Stimulated activated CD4-positive, alpha-beta T cell treated with anti-CD3 and anti-CD28 coated beads, Interleukin-2, amount 100 ng/mL, for 24 hours (primary cell): ENCODE measurements around the gene RHBDF1.

ENCODE experiments used
- DNase-seq, 2 donors: peaks; one replicate each; pipeline ENCODE4 v3.0.0-alpha.2; 2020

The RHBDF1 gene

DNA sequence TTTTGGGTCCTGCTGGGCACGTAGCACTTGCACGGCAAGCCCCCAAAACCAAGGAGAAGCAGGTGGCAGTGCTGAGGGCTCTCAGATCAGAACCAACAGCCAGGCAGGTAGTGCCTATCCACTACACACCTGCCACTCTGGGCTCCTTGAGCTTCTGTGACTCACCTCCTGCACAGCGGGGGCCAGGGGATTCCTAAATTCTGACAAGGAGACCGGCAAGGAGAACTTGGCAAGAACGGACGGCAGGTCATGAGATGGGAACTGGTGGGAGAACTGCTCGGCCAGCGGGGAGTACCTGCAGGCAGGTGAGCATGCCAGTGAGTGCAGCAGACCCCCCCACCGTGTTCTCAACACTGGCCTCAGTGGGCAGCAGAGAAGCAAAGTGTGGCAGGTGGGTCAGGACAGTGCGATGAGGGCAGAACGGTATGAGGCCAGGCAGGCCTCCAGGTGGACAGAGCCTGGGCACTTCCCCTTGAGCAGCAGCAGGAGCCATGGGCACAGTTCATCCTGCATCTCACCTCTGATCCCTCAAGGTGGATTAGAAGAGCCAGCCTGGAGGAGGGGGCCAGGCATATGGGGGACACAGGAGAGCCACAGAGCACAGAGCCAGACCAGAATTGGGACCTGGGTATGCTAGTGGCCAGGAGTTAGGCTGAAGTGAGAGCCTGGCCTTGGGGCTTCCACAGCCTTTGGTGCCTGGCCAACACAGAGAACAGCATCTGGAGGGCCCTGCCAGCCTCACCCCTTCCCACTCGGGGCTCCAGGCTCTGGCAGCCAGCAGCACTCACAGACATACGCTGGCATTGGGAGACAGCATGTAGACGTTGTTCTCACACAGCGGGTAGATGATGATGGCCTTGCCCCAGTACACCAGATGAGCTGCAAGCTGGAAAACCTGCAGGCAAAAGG, 20.3 kb upstream of the RHBDF1 start:
- DNase-seq, result no peak

DNA sequence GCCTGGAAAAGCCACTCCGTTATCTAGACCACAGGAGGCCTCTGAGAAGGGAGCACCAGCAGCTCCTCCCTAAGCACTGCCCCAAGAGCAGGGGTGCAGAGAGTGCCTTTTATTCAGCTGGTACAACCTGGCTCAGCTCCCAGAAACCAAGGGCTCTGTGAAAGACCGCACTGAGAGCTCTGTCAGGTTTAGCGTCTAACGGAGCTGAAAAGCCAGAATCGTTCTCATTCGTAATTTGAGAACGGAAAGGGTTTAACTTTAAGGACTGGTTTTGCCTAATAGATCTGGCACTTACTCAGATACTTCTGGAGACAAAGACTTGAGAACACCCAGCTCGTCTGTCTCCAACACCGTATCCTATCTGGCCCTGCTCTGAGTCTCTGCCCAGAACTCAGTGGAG, 19.1 kb upstream of the RHBDF1 start:
- DNase-seq, result no peak

DNA sequence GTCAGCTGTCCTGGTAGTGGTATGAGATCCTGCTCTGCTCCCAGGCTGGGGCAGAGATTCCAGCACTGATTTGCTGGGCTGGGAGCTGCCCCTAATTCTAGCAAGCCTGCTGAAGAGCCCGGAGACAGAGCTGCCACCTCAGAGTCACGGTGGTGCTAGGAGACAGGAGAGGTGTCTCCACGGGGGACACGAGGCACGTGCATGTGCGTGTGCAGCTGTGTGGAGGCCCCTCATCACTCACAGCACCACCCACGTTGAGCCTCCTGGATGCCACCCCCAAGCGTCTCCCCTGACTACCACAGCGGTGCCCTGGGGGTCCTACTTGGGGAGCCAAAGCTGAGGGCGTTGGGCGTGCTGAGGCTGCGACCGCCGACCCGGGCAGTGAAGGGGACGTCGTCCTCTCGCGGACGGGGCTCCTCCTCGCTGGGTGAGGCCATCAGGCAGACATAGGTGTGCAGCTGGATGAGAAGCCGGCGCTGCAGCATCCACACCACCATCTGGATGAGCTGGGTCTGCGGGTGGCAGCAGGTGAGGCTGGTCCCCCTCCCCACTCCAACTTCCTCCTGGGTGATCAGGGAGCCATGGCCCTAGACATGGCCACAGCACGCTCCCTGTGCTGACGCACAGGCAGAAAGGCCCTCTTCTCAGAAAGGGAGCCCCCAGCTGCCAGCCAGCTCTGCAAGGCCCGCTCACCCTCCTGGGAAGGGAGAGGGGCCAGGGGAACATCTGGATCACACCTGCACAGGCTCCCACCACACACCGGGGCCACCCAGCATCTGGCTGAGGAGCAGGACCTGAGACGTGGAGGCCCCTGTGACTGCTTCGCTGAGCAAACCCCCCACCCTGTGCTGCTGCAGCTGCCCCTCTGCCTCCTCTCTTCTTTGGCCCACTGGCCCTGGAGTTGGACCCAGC, 17.2 kb upstream of the RHBDF1 start:
- DNase-seq, result no peak

DNA sequence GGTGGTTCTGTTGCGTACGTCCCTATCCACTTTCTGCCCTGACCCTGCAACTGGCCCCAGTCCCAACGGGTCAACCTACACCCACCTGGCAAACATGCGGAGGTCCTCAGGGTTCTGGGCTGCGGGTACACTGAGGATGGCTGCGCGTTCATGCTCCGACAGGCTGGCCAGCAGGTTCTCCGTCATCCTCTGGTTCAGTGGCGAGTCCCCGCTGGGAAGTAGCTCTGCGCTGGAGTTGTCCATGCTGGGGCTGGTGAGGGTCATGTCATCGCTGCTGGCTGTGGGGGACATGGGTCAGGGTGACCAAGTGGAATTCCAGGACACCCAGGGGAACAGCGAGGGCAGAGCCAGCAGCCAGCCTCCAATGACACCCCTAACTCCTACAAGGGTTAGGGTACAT, 16.2 kb upstream of the RHBDF1 start:
- DNase-seq, result no peak

DNA sequence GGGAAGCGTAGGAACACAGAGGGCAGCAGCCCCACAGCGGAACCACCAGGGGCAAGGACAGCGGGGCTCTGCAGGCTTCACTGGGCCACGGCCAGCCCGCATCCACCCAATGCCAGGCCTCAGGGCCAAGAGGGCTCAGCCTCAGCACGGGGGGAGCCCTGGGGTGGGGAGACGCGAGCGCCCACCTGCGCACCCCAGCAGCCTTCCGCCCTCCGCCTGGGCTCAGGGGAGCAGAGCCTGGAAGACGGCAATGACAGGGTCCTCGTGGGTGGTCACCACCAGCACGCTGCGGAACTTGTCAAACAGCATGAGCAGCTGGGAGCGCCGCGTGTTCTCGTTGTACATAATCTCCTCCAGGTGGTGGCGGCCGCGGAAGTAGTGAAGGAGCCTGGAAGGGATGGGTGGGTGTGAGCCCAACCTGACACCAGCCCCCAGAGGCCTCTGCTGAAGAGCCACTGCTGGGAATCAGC, 14.1 kb upstream of the RHBDF1 start:
- DNase-seq, result no peak

DNA sequence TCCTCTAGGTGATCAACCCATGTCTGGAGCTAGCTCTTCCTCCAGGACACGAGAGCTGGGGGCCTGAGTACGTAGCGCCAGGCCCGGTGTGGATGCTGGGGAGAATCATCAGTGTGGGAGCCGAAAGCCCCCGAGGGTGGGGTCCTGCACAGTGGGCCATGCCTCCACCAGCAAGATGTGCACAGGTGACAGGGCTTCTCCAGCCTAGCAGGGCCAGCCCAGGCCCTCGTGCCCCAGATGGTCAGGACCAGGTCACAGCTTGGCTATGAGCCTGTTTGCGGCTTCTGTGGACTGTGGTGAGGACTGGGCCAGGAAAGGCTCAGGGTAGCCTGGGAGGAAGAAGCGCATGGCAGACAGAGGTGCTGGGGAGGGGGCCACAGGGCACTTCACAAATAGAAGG, 13.4 kb upstream of the RHBDF1 start:
- no peak for DNase-seq

DNA sequence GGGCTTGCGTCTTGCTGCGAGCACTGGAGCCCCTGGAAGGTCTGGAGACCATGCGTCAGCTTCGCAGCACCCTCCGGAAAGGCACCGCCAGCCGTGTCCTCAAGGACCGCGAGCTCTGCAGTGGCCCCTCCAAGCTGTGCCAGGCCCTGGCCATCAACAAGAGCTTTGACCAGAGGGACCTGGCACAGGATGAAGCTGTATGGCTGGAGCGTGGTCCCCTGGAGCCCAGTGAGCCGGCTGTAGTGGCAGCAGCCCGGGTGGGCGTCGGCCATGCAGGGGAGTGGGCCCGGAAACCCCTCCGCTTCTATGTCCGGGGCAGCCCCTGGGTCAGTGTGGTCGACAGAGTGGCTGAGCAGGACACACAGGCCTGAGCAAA, 13.0 kb upstream of the RHBDF1 start:
- DNase-seq, result no peak

DNA sequence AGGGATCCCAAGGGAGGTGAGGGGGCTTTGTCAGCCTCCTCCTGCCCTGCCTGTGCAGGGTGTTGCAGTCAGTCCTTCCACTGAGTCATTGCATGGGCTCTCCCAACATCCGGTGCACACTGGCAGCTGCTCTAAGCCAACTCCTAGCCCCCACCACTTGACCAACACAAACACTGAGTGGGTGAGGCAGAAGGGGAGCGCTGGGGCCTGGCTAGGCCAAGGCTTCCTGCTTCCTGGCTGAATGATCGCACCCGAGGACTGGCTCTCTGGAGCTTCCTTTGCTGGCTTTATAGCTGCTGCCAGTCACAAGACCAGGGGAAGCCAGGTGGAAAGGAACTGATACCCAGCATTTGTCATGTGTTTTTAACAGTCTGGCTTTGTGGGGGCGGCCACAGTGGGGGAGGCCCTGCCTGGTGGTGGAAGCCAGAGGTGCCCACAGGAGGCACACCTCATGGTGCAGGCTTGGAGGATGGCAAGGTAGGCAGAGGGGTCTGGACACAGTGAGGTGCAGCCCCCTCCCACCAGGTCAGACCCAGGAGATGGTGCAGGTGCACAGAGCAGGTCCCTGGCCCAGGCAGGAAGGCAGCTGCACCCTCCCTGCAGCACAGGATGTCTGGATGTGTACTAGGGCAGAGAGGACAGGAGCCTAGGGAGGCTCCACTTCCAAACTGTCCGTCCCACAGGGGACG, 12.4 kb upstream of the RHBDF1 start:
- peak; percentile 62 to 65 for DNase-seq

DNA sequence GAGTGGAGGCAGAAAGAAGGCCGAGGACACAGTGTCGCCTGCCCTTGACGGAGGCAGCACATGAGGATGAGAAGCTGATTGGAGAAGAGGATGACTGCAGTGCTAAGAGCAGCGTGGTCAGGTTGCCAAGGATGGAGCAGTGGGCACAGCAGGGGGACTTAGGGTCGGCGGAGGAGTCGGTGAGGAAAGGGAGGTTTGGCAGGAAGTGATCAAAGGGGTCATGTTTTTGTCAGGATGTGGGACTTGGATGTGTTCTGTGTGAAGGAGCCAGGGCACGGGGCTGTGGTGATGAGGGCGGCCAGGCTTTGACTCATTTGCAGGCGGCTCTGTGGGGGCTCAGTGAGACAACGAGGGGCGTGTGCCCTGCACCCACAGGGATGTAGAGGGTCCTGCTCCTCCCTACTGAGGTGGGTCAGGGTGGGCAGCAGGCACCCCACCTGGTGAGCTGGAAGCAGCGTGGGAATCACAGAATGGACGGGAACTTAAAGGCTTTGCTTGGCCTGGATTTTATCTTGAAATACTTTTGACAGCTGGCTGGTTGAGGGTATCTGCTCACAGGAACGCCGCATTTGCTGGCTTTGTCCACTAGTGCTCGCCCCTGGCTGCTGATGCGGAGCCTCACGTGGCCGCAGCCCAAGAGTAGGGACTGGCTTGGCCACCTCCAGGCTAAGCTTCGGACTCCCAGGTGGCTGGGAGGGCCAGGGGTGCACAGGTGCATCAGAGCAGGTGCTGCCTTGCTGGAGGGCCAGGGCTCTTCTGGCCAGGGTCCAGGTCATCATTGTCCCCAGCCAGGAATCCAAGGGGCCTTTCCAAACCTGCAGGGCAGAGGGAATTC, 11.6 kb upstream of the RHBDF1 start:
- DNase-seq, result no peak

DNA sequence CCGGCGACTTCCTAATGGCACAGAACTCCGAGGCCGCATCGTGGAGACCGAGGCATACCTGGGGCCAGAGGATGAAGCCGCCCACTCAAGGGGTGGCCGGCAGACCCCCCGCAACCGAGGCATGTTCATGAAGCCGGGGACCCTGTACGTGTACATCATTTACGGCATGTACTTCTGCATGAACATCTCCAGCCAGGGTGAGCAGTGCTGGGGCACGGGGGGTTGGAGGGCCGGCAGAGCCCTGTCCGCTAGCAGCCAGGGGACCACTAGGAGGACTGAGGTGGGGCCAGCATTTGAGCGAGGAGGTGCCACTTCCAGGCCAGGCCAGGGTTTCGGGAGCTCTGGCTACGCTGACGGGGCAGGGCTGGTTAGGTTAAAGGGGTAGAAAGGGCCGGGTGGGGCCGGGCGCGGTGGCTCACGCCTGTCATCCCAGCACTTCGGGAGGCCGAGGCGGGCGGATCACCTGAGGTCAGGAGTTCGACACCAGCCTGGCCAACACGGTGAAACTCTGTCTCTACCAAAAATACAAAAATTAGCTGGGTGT, 10.7 kb upstream of the RHBDF1 start:
- no peak for DNase-seq

DNA sequence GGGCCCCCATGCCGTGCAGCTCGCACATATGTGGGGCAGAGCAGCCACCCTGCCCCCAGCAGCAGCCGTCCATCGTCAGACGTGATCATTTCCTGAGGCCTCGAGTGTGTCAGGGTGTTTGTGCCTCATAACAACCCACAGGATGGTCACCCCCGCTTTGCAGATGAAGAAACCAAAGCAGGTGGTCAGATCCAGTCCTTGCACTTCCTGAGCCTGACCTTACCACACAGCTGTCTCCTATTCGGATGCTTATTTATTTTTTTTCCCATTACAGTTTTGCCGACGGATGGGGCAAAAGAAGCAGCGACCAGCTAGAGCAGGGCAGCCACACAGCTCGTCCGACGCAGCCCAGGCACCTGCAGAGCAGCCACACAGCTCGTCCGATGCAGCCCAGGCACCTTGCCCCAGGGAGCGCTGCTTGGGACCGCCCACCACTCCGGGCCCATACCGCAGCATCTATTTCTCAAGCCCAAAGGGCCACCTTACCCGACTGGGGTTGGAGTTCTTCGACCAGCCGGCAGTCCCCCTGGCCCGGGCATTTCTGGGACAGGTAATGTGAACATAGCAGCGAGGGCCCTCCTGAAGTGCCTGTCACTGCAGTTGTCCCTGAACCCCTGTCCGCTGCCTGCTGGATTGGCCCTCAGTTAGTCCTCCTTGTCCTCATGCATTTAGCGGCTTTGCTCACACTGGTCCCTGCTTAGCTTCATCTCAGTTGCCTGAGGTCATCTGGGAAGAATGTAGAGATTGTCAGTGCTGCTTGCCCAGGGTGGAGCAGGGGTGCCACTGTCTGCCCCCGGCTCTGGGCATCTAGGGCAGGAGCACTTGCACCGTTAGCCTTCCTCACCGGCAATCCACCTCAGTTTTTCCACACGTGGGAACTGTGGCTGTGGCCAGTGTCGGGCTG, 7.0 kb upstream of the RHBDF1 start:
- no peak for DNase-seq

DNA sequence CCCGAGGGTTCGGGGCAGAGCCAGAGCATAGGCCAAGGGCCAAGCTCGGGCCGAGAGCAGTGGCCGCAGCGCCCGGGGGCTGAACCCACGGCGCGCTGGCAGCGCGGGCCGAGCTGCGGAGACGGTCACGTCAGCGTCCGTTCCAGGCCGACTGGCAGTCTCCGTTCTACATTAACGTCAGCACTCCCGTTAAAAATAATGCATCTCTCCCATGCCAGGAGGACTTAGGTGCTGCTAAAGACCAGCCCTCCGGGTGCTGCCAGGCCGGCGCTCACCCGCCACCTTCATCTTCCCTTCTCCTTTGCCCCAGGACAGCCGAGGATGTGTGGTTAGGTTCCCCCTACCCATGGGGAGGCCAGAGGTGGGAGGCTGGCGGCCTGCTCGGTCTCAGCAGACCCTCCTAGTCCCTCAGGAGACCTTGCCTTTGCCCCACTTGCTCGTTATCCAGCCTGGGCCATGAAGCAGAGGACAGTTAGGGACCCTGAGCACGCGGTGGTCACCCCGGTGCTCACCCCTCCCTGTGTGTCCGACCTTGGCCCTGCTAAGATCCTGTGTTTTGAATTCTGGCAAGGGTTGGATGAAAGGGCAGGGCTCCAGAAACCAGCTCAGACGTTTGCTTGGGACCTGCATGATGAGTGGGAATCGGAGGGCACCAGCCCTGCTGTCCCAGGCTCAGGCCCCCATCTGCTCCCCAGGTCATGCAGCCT, 6.2 kb upstream of the RHBDF1 start:
- no peak for DNase-seq

DNA sequence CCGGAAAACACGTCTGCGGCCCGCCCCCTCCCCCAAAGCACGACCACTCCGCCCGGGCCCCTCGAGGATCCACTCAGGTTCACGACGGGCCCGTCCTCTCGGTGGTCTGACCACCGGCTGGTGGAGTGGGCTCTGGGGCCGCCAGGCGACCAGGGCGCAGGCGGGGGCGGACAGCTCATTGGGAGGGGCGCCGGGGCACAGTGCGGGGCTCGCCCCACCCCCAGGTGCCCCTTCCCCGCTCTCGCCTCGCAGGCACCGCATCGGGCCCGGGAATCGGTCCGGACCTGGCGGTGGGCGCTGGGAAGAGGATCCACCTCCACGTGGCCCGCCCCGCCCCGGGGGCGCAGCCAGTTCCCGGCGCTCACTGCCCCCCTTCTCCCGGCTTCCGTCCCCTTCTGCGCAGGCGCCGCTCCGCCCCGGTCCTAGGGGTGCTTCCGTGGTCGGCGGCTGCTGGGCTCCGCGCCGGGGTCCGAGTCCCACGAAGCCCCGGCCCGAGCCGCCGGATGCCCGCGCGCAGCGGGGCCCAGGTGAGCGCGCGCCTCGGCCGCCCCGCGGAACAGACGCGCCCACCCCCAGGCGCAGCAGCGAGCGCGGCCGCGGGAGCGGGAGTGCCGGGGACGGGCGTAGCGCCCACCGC, 5.5 kb upstream of the RHBDF1 start, which contains the start of gene MPG:
TSS of gene MPG (plus strand) at position 419 of the 637 bp plus-strand sequence. CDS start at position 504, 85 bp downstream.
- DNase-seq, result peak; percentile 86 to 88

DNA sequence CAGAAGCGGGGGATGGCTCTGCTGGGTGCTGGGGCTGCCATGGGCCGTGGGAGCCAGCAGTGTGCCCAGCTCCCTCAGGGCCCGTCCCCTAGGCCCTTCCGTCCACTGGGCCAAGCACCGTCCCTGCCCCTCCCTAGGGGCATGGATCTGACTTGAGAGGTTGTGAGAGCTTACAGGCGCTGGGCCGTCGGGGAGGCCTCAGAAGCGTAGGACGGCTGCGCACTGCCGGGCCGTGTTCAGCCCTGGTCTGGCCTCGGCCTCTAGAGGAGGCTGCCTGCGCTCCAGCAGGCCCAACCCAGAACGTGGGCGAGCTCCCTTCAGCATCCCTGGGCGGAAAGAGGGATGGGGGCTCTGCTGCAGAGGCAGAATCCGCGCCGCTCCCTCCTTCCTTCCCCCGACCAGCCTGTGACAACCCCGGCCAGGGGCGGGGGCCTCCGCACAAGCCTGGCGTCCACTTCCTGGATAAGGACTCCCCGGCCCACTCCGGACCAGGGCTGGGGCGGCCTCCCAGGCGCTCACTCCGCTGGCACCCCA, 4.9 kb upstream of the RHBDF1 start:
- peak in 1 of 2 donors; percentile 51 for DNase-seq

DNA sequence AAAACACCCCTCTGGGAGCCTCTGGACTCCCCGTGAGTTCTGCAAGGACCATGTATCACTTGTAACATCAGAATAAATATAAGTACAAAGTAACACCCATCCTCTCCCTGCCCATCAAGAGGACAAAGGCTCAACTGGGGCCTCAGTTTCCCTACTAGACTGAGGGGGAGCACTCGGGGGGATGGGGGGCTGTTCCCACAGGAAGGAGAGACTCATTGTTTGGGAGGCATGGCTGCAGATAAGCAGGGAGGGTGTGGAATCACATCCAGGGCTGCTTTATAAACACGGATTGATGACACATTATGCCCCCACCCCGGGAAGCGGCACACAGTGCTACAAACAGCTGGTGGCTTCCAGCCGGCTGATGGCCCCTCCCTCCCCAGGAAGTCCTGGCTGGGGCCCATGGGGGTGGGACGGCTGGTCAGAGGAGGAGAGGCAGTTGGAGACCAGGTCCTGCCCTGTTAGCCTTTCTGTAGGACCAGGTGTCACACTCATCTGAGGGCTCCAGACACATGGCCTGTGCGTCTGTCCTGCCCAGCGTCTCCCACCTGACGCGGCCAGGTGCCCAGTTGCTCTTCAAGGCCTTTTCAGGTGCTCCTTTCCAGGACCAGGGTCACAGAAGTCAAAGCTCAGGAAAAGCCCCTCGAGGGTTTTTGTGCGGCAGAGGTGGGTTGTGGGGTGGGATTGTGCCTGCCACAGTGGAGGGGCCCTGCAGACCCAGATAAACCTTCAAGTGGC, 4.3 kb upstream of the RHBDF1 start:
- no peak for DNase-seq

DNA sequence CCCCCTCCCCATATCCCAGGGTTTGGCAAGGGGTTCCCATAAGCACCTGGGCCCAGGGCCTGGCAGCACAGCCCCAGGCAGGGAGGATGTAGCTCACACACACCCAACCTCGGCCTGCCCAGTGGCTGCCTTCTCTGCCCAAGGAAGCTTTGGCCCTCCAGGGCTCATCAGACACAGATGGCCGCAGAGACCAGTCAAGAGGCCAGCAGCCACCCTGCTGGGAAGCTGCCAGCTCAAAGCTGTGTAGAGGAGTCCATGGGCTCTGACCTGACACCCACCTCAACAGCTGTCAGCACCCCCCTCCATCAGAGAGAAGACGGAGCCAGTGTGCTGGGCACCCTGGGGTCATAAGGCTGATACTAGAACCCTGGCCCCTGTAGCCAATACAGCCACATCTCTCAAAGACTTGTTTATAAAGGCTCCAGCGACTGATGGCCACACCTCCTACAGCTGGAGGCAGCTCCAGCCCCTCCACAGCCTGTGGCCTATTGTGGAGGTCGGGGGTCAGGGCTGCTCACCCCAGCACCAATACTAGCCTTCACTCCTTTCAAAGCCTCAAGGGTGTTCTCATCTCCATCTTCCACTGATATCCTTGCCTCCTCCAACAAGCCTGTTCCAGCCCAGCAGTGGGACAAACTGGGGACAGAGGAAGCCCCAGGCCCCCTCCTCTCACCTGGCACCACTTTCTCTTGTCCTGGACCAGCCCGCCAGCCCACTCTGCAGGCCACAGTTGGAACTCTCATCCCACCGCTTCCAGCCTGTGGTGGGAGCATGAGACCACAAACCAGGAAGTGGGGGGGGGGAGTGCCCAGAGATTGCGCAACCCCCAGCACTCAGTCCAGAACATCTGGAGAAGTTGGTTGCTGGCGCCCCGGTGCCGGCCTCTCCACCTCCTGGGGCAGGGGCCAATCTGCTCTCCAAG, 3.4 kb upstream of the RHBDF1 start:
- DNase-seq, result no peak

DNA sequence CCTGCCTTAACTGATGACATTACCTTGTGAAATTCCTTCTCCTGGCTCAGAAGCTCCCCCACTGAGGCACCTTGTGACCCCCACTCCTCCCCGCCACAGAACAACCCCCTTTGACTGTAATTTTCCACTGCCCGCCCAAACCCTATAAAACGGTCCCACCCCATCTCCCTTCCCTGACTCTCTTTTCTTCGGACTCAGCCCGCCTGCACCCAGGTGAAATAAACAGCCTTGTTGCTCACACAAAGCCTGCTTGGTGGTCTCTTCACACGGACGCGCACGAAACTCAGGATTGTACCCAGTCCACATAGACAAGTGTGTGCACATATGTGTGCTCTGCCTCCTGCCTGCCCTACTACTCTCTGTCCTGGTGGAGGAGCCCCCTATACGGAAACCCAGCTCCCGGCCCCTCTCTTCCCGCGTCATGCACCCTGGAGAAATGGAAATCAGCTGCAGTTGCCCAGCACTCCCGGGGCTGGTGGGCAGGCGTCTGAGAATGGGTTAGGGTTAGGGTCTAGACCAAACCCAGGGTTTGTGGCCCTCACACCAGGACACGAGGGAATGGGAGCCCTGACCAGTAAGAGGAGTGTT, 2.4 kb upstream of the RHBDF1 start:
- no peak for DNase-seq
